SK-N-SH (cell line): ENCODE measurements around the gene SMS.

Experiments
- ELF1 ChIP-seq: IDR thresholded peaks from 2 replicates; pipeline ENCODE4 v1.4.0; 2012
- GABPA ChIP-seq: IDR thresholded peaks from 2 replicates; pipeline ENCODE4 v1.4.0; 2012; ENCODE audit warnings: low read depth, mild to moderate bottlenecking
- MAX ChIP-seq: IDR thresholded peaks from 2 replicates; pipeline ENCODE4 v1.4.0; 2012; ENCODE audit warnings: low read depth
- POLR2AphosphoS5 ChIP-seq: IDR thresholded peaks from 2 replicates; pipeline ENCODE4 v1.6.1; 2012; ENCODE audit warnings: low read depth, low read length
- RXRA ChIP-seq: IDR thresholded peaks from 2 replicates; pipeline ENCODE4 v1.4.0; 2012; ENCODE audit warnings: low read depth, mild to moderate bottlenecking, borderline replicate concordance
- TAF1 ChIP-seq: IDR thresholded peaks from 2 replicates; pipeline ENCODE4 v1.6.1; 2012; ENCODE audit warnings: low read depth, mild to moderate bottlenecking, low read length, moderate library complexity, borderline replicate concordance
- TCF12 ChIP-seq: IDR thresholded peaks from 2 replicates; pipeline ENCODE4 v1.4.0; 2012
- YY1 ChIP-seq: IDR thresholded peaks from 2 replicates; pipeline ENCODE4 v1.4.0; 2012; ENCODE audit warnings: low read depth, mild to moderate bottlenecking
- TF ChIP-seq, protein P1 (sequence below): fragments of 200-600 bp; sonication (generic); IDR thresholded peaks from 2 replicates; pipeline ENCODE4 v1.6.1; 2017; ENCODE audit warnings: antibody characterized with exemption, mild to moderate bottlenecking, moderate library complexity
- TF ChIP-seq, protein P2 (sequence below): IDR thresholded peaks from 2 replicates; pipeline ENCODE4 v1.4.0; 2012; ENCODE audit warnings: low read depth, borderline replicate concordance
- TF ChIP-seq, protein P3 (sequence below): fragments of 150-350 bp; IDR thresholded peaks from 2 replicates; pipeline ENCODE4 v1.6.1; 2017; ENCODE audit warnings: antibody characterized with exemption, low read length, low read depth, borderline replicate concordance

DNA sequence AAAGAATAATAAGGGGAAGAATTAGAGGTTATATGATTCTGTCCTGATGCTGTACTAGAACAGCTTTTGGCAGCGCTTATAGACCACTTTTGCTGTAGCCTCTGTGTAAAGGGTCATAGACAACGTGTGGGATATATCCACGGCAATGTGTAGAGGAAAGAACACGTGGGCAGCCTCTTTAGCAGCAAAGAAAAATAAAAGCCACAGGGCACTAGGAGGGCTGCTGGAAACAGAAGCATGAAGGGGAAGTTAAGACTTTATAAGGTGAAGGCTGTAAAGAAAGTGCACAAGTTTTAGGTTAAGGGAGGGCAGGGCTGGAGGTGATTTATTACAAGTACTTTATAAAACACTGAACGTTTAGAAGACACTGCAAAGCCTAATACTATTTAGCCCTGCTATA is 71.5 kb downstream of the SMS start:
- TF ChIP-seq TCF12 (no peak), RXRA (no peak), MAX (no peak), ELF1 (no peak), POLR2AphosphoS5 (no peak), GABPA (no peak), TAF1 (no peak), YY1 (no peak)
- TF ChIP-seq, protein P1, sequence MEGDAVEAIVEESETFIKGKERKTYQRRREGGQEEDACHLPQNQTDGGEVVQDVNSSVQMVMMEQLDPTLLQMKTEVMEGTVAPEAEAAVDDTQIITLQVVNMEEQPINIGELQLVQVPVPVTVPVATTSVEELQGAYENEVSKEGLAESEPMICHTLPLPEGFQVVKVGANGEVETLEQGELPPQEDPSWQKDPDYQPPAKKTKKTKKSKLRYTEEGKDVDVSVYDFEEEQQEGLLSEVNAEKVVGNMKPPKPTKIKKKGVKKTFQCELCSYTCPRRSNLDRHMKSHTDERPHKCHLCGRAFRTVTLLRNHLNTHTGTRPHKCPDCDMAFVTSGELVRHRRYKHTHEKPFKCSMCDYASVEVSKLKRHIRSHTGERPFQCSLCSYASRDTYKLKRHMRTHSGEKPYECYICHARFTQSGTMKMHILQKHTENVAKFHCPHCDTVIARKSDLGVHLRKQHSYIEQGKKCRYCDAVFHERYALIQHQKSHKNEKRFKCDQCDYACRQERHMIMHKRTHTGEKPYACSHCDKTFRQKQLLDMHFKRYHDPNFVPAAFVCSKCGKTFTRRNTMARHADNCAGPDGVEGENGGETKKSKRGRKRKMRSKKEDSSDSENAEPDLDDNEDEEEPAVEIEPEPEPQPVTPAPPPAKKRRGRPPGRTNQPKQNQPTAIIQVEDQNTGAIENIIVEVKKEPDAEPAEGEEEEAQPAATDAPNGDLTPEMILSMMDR, result no peak
- TF ChIP-seq, protein P2, sequence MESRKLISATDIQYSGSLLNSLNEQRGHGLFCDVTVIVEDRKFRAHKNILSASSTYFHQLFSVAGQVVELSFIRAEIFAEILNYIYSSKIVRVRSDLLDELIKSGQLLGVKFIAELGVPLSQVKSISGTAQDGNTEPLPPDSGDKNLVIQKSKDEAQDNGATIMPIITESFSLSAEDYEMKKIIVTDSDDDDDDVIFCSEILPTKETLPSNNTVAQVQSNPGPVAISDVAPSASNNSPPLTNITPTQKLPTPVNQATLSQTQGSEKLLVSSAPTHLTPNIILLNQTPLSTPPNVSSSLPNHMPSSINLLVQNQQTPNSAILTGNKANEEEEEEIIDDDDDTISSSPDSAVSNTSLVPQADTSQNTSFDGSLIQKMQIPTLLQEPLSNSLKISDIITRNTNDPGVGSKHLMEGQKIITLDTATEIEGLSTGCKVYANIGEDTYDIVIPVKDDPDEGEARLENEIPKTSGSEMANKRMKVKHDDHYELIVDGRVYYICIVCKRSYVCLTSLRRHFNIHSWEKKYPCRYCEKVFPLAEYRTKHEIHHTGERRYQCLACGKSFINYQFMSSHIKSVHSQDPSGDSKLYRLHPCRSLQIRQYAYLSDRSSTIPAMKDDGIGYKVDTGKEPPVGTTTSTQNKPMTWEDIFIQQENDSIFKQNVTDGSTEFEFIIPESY, result no peak
- TF ChIP-seq, protein P3, sequence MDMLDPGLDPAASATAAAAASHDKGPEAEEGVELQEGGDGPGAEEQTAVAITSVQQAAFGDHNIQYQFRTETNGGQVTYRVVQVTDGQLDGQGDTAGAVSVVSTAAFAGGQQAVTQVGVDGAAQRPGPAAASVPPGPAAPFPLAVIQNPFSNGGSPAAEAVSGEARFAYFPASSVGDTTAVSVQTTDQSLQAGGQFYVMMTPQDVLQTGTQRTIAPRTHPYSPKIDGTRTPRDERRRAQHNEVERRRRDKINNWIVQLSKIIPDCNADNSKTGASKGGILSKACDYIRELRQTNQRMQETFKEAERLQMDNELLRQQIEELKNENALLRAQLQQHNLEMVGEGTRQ, result no peak
